Calu3 (cell line): ENCODE results near the gene EFCC1. TPM values are rescaled to one million over a fixed set of nuclear protein-coding genes. Genes with fewer than 3 reads are reported as not detected.

Experiments used
- BruUV-seq: library from RNA; stranded (reverse); fragments of 400-500 nt; replicated peaks from 2 replicates; lab custom pipeline; 2021; lab: Mats Ljungman, UMichigan
- CTCF ChIA-PET: fragments of 300-600 bp; sonication (Branson Sonifier 250); formaldehyde crosslinking; loops from one replicate; lab custom pipeline; 2022; ENCODE audit warnings: antibody characterized with exemption; lab: Charles Lee
- DNase-seq: peaks from one replicate; pipeline ENCODE4 v3.0.0; 2022
- H3K27ac Mint-ChIP-seq: one replicate; pipeline ENCODE4 v1.8.0; 2022; ENCODE audit warnings: mixed read lengths; ENCODE audit not compliant: unreplicated experiment
- H3K27me3 Mint-ChIP-seq: one replicate; pipeline ENCODE4 v1.8.0; 2022; ENCODE audit warnings: mixed read lengths; ENCODE audit not compliant: unreplicated experiment
- H3K36me3 Mint-ChIP-seq: one replicate; pipeline ENCODE4 v1.8.0; 2022; ENCODE audit warnings: mild to moderate bottlenecking, moderate library complexity, mixed read lengths; ENCODE audit not compliant: insufficient read depth, unreplicated experiment
- H3K4me1 Mint-ChIP-seq: one replicate; pipeline ENCODE4 v1.8.0; 2022; ENCODE audit warnings: mild to moderate bottlenecking, low read depth, mixed read lengths; ENCODE audit not compliant: unreplicated experiment
- H3K4me3 Mint-ChIP-seq: one replicate; pipeline ENCODE4 v1.8.0; 2022; ENCODE audit warnings: mild to moderate bottlenecking, low read depth, moderate library complexity, mixed read lengths; ENCODE audit not compliant: unreplicated experiment
- H3K9me3 Mint-ChIP-seq: one replicate; pipeline ENCODE4 v1.8.0; 2022; ENCODE audit warnings: low read depth, mixed read lengths; ENCODE audit not compliant: unreplicated experiment
- CTCF ChIP-seq: fragments of 200-600 bp; IDR thresholded peaks from one replicate; pipeline ENCODE4 v1.8.0; 2022; ENCODE audit warnings: antibody characterized with exemption; ENCODE audit not compliant: unreplicated experiment
- intact Hi-C: fragments of 100-400 bp; cut with micrococcal nuclease; formaldehyde crosslinking; loops from one replicate; pipeline ENCODE4 v1.10.0; 2022; ENCODE audit not compliant: unreplicated experiment
- total RNA-seq: library from RNA; stranded (reverse); gene quantifications from 2 replicates; pipeline ENCODE4 v1.2.3, GENCODE V29; 2022

Gene EFCC1
- total RNA-seq, 1 experiment from 2014 or later = not detected

GRCh38 chr3:129003578-129004112 is 2.5 kb downstream of the EFCC1 start:
- BruUV-seq = no TSS peak
- H3K4me1 Mint-ChIP-seq = peaks cover 21% of the 10 kb centered on the region
- peak; percentile 52 for TF ChIP-seq CTCF
- peak overlapping the region; percentile 56 for H3K4me3 Mint-ChIP-seq
- H3K36me3 Mint-ChIP-seq = no peaks in the 10 kb centered on the region
- intact Hi-C loops = no loop called here
- DNase-seq = peak; percentile 93
- peak overlapping the region; percentile 30 for H3K27ac Mint-ChIP-seq
- CTCF ChIA-PET = interaction anchor here (0.6 to 1.6 kb wide), 10 partner anchors 9 to 242 kb away, joined by 3 to 24 read pairs (median 4); partner anchors contain the start of genes CFAP92 and RAB43
- no peaks in the 10 kb centered on the region for H3K9me3 Mint-ChIP-seq
- peaks cover 65% of the 10 kb centered on the region for H3K27me3 Mint-ChIP-seq

DNA sequence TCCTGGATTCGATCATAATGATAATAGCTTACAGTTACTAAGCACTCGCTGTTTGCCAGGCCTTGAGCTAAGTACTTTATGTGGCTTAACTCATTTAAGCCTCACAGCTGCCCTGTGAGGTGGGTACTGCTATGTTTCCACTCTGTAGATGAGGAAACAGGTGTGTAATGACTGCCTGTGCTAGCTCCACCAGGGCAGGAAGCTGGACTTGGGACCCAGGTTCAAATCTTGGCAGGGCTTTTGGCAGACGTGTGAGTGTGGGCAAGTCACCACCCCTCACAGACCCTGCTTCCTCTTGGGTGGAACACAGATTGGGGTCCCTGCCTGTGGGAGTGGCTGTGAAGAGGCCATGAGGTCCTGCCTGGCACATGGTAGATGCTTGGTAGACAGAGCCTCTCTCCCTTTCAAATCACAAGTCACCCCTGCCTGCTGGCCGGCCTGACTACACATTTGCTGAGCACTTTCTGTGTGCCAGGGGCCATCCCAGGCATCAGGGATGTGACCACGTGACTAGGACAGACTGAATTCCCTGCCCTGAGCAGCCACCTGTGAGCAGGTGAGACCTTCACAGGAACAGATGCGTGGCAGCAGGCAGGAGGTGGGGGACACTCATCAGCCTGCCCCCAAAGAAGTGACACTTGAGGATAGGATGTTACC is 3.7 kb downstream of the EFCC1 start:
- CTCF ChIA-PET = interaction anchor here (0.6 to 1.6 kb wide), 5 partner anchors 8 to 1262 kb away, joined by 3 to 24 read pairs (median 7); no protein-coding TSS in a partner anchor
- Mint-ChIP-seq H3K36me3 (no peaks in the 10 kb centered on the region), H3K27ac (no peak overlapping the region), H3K4me3 (no peak overlapping the region), H3K4me1 (peaks cover 21% of the 10 kb centered on the region), H3K27me3 (peaks cover 66% of the 10 kb centered on the region), H3K9me3 (no peaks in the 10 kb centered on the region)
- no TSS peak for BruUV-seq
- DNase-seq = no peak
- intact Hi-C loops = no loop called here
- TF ChIP-seq CTCF = no peak

GRCh38 chr3:129005526-129006303 is 4.6 kb downstream of the EFCC1 start:
- peaks cover 21% of the 10 kb centered on the region for H3K4me1 Mint-ChIP-seq
- CTCF ChIA-PET = interaction anchor here (1.1 to 3.0 kb wide), 2 partner anchors 9 to 10 kb away, joined by 3 to 18 read pairs; no protein-coding TSS in a partner anchor
- no peak for TF ChIP-seq CTCF
- no peak overlapping the region for H3K27ac Mint-ChIP-seq
- DNase-seq = no peak
- intact Hi-C loops = no loop called here
- no peaks in the 10 kb centered on the region for H3K36me3 Mint-ChIP-seq
- peaks cover 57% of the 10 kb centered on the region for H3K27me3 Mint-ChIP-seq
- no TSS peak for BruUV-seq
- no peak overlapping the region for H3K4me3 Mint-ChIP-seq
- H3K9me3 Mint-ChIP-seq = no peaks in the 10 kb centered on the region

DNA sequence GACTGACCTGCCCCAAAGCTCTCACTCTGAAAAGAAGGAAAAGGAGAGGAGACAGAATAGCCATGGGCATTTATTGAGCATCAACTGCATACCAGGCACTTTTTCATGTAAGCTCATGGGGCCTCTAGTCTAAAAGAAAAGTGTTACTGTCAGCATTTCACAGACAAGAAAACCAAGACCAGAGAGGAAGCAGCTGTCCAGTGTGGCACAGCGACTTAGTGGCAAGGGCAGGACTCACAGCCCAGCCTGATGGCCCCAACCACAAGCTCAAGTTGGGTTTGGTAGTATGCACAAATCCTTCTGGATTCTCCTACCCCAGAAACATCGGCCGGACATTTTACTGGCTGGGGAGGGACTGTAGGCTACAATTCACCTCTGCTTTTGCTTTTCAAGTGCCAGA is 5.8 kb downstream of the EFCC1 start:
- DNase-seq = no peak
- no peak for TF ChIP-seq CTCF
- CTCF ChIA-PET = interaction anchor here (3.0 kb wide), 1 partner anchor 9 kb away, joined by 18 read pairs; no protein-coding TSS in a partner anchor
- BruUV-seq = no TSS peak
- Mint-ChIP-seq H3K27ac (no peak overlapping the region), H3K27me3 (peaks cover 52% of the 10 kb centered on the region), H3K9me3 (no peaks in the 10 kb centered on the region), H3K36me3 (no peaks in the 10 kb centered on the region), H3K4me1 (peaks cover 21% of the 10 kb centered on the region), H3K4me3 (no peak overlapping the region)
- intact Hi-C loops = no loop called here
